Trophoblast cell (in vitro differentiated cells and primary cell): ENCODE data around the gene PTGIR.
A peak's percentile ranks its signal among the peaks of the same experiment; 100 is the strongest.

Experiments used
- DNase-seq, 2 donors: peaks; one replicate each; pipeline ENCODE4 v3.0.0-alpha.2; 2016
- H2AFZ ChIP-seq: 2 replicates; pipeline ENCODE4 v1.6.1; 2013; ENCODE audit warnings: low read length, moderate library complexity, mild to moderate bottlenecking; ENCODE audit not compliant: insufficient read depth, poor library complexity
- H2AK5ac ChIP-seq: 2 replicates; pipeline ENCODE4 v1.6.1; 2013; ENCODE audit warnings: mild to moderate bottlenecking, low read length
- H2BK120ac ChIP-seq: 2 replicates; pipeline ENCODE4 v1.6.1; 2013; ENCODE audit warnings: low read length, mild to moderate bottlenecking, moderate library complexity; ENCODE audit not compliant: insufficient read depth, poor library complexity
- H2BK12ac ChIP-seq: 2 replicates; pipeline ENCODE4 v1.6.1; 2013; ENCODE audit warnings: mild to moderate bottlenecking, low read length, moderate library complexity
- H2BK5ac ChIP-seq: 2 replicates; pipeline ENCODE4 v1.6.1; 2013; ENCODE audit warnings: low read length, low read depth, moderate library complexity, mild to moderate bottlenecking; ENCODE audit not compliant: poor library complexity
- H3K14ac ChIP-seq: 2 replicates; pipeline ENCODE4 v1.6.1; 2013; ENCODE audit warnings: mild to moderate bottlenecking, low read length
- H3K18ac ChIP-seq: 2 replicates; pipeline ENCODE4 v1.6.1; 2013; ENCODE audit warnings: mild to moderate bottlenecking, low read length
- H3K23ac ChIP-seq: 2 replicates; pipeline ENCODE4 v1.6.1; 2013; ENCODE audit warnings: low read length
- H3K27ac ChIP-seq: 2 replicates; pipeline ENCODE4 v1.5.1; 2013; ENCODE audit warnings: low read depth, mild to moderate bottlenecking, inconsistent platforms, low read length, moderate library complexity
- H3K27me3 ChIP-seq: 2 replicates; pipeline ENCODE4 v1.6.1; 2013; ENCODE audit warnings: inconsistent platforms, mild to moderate bottlenecking, low read length, moderate library complexity; ENCODE audit not compliant: insufficient read depth
- H3K36me3 ChIP-seq, 2 experiments: 1 replicate in 1 of 2; 2 replicates in 1 of 2; pipeline ENCODE4 v1.6.1; 2013; ENCODE audit warnings: low read length in 2 of 2, mild to moderate bottlenecking in 2 of 2, moderate library complexity in 1 of 2; ENCODE audit not compliant: insufficient read depth in 2 of 2, control insufficient read depth in 1 of 2
- H3K4ac ChIP-seq: 2 replicates; pipeline ENCODE4 v1.6.1; 2013; ENCODE audit warnings: low read depth, mild to moderate bottlenecking, low read length, moderate library complexity
- H3K4me1 ChIP-seq, 2 experiments: 1 replicate in 1 of 2; 2 replicates in 1 of 2; pipeline ENCODE4 v1.6.1; 2013; ENCODE audit warnings: low read length in 2 of 2, mild to moderate bottlenecking in 2 of 2, moderate library complexity in 1 of 2; ENCODE audit not compliant: insufficient read depth in 2 of 2, control insufficient read depth in 1 of 2
- H3K4me2 ChIP-seq: 2 replicates; pipeline ENCODE4 v1.6.1; 2013; ENCODE audit warnings: inconsistent platforms, mild to moderate bottlenecking, low read length, moderate library complexity
- H3K4me3 ChIP-seq: 2 replicates; pipeline ENCODE4 v1.5.1; 2013; ENCODE audit warnings: mild to moderate bottlenecking, low read depth, low read length, inconsistent platforms
- H3K79me1 ChIP-seq: one replicate; pipeline ENCODE4 v1.6.1; 2013; ENCODE audit warnings: low read length
- H3K79me2 ChIP-seq: 2 replicates; pipeline ENCODE4 v1.6.1; 2013; ENCODE audit warnings: low read length, mild to moderate bottlenecking; ENCODE audit not compliant: control insufficient read depth, insufficient read depth, poor library complexity
- H3K9ac ChIP-seq: 2 replicates; pipeline ENCODE4 v1.6.1; 2013; ENCODE audit warnings: mild to moderate bottlenecking, low read length
- H3K9me3 ChIP-seq: 2 replicates; pipeline ENCODE4 v1.6.1; 2013; ENCODE audit warnings: low read depth, mild to moderate bottlenecking, control low read depth, inconsistent platforms, low read length; ENCODE audit not compliant: insufficient read depth
- H4K12ac ChIP-seq: 2 replicates; pipeline ENCODE4 v1.6.1; 2013; ENCODE audit warnings: low read depth, mild to moderate bottlenecking, low read length, moderate library complexity
- H4K8ac ChIP-seq: 2 replicates; pipeline ENCODE4 v1.6.1; 2013; ENCODE audit warnings: low read depth, mild to moderate bottlenecking, low read length, moderate library complexity
- H4K91ac ChIP-seq: one replicate; pipeline ENCODE4 v1.6.1; 2013; ENCODE audit warnings: low read depth, mild to moderate bottlenecking, low read length, moderate library complexity
- WGBS: extraction: QIAGEN DNeasy Blood & Tissue Kit; methylation state at CpG from one replicate; pipeline ENCODE4 v1.1.7; 2013; ENCODE audit warnings: missing lambda C conversion rate; ENCODE audit not compliant: insufficient read length, insufficient coverage; ENCODE audit errors: extremely low coverage; 5-methylcytosine and 5-hydroxymethylcytosine counted together

Gene PTGIR

GRCh38 chr19:46648961-46649960 is 24.4 kb upstream of the PTGIR start:
- H4K8ac ChIP-seq, result no peak overlapping the region
- no peak overlapping the region for H3K4me3 ChIP-seq
- no peak overlapping the region for H4K91ac ChIP-seq
- no peak overlapping the region for H2AK5ac ChIP-seq
- no peak overlapping the region for H3K14ac ChIP-seq
- H3K79me1 ChIP-seq, result no peaks in the 10 kb centered on the region
- no peak overlapping the region for H2BK5ac ChIP-seq
- peaks cover 5 to 18% of the 10 kb centered on the region in 2 experiments for H3K36me3 ChIP-seq
- peaks cover 24% of the 10 kb centered on the region for H3K9me3 ChIP-seq
- no peak overlapping the region for H2AFZ ChIP-seq
- WGBS, result no CpG with 5 or more reads among the region's 144 CpGs
- peaks cover 30% of the 10 kb centered on the region for H3K27me3 ChIP-seq
- peaks cover 0 to 4% of the 10 kb centered on the region in 2 experiments for H3K4me1 ChIP-seq
- no peak overlapping the region for H4K12ac ChIP-seq
- no peak overlapping the region for H2BK120ac ChIP-seq
- H3K18ac ChIP-seq, result no peak overlapping the region
- H3K27ac ChIP-seq, result no peak overlapping the region
- H2BK12ac ChIP-seq, result no peak overlapping the region
- DNase-seq, result no peak
- no peak overlapping the region for H3K23ac ChIP-seq
- no peak overlapping the region for H3K9ac ChIP-seq
- H3K4me2 ChIP-seq, result peak overlapping the region; percentile 36
- H3K79me2 ChIP-seq, result no peaks in the 10 kb centered on the region
- H3K4ac ChIP-seq, result no peak overlapping the region

GRCh38 chr19:46648060-46648960 is 23.4 kb upstream of the PTGIR start:
- Histone ChIP-seq H3K9ac (no peak overlapping the region), H3K9me3 (peaks cover 24% of the 10 kb centered on the region), H3K36me3 (peaks cover 5 to 18% of the 10 kb centered on the region in 2 experiments), H2BK12ac (no peak overlapping the region), H3K4ac (no peak overlapping the region), H3K4me1 (no peaks in the 10 kb centered on the region), H3K27ac (no peak overlapping the region), H2AFZ (no peak overlapping the region), H4K8ac (no peak overlapping the region), H3K14ac (no peak overlapping the region), H3K4me2 (no peak overlapping the region), H3K4me3 (no peak overlapping the region), H3K79me1 (no peaks in the 10 kb centered on the region), H4K12ac (no peak overlapping the region), H2BK5ac (no peak overlapping the region), H3K23ac (no peak overlapping the region), H4K91ac (no peak overlapping the region), H3K18ac (no peak overlapping the region), H2AK5ac (no peak overlapping the region), H3K79me2 (no peaks in the 10 kb centered on the region), H3K27me3 (peaks cover 30% of the 10 kb centered on the region), H2BK120ac (no peak overlapping the region)
- no CpG with 5 or more reads among the region's 63 CpGs for WGBS
- no peak for DNase-seq

DNA sequence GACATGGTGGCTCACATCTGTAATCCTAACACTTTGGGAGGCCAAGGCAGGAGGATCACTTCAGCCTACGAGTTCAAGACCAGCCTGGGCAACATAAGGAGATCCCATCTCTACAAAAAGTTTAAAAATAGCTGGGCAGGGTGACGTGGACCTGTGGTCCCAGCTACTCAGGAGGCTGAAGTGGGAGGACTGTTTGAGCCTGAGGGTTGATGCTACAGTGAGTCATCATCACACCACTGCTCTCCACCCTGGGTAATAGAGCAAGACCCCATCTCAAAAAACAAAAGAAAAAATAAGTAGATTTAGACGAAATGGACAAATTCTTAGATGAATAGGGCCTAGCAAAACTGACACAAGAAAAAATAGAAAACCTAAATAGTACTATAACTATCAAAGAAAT is 21.5 kb upstream of the PTGIR start:
- Histone ChIP-seq H2BK120ac (no peak overlapping the region), H3K18ac (no peak overlapping the region), H3K79me2 (no peaks in the 10 kb centered on the region), H3K4me3 (no peak overlapping the region), H3K27ac (no peak overlapping the region), H3K4me1 (no peaks in the 10 kb centered on the region), H3K9ac (no peak overlapping the region), H3K27me3 (peaks cover 30% of the 10 kb centered on the region), H3K4ac (no peak overlapping the region), H2BK5ac (no peak overlapping the region), H2BK12ac (no peak overlapping the region), H3K23ac (no peak overlapping the region), H4K8ac (no peak overlapping the region), H2AK5ac (no peak overlapping the region), H3K79me1 (no peaks in the 10 kb centered on the region), H3K14ac (no peak overlapping the region), H4K91ac (no peak overlapping the region), H3K9me3 (peaks cover 24% of the 10 kb centered on the region), H2AFZ (no peak overlapping the region), H4K12ac (no peak overlapping the region), H3K36me3 (peaks cover 0 to 9% of the 10 kb centered on the region in 2 experiments), H3K4me2 (no peak overlapping the region)
- no CpG with 5 or more reads among the region's 3 CpGs for WGBS
- DNase-seq, result no peak

DNA sequence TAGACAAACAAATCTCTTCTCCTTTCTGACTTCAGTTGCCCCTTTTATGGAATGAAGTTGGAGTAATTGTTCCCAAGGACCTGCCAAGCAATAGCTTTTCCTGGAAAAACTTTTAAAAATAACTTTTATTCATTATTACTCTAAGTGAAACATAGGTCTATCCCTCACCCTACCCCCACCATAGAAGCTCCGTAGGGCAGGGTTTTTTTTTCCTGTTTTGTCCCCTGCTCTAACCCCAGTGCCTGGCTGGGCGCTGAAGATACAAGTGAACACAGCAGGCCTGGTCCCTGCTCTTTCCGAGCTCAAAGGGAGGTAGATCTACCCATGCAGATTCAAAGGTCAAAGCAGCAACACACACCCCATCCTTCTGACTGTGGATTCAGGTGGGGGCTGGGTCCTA is 19.8 kb upstream of the PTGIR start:
- no peak overlapping the region for H4K91ac ChIP-seq
- no peak overlapping the region for H2BK120ac ChIP-seq
- H3K14ac ChIP-seq, result no peak overlapping the region
- peaks cover 0 to 9% of the 10 kb centered on the region in 2 experiments for H3K36me3 ChIP-seq
- no peak overlapping the region for H3K23ac ChIP-seq
- H3K9ac ChIP-seq, result peak overlapping the region; percentile 48
- no peak overlapping the region for H3K18ac ChIP-seq
- H4K12ac ChIP-seq, result no peak overlapping the region
- no peak for DNase-seq
- no peak overlapping the region for H3K27ac ChIP-seq
- H3K79me1 ChIP-seq, result peaks cover 4% of the 10 kb centered on the region
- WGBS, result no CpG with 5 or more reads among the region's 3 CpGs
- no peak overlapping the region for H2BK5ac ChIP-seq
- no peak overlapping the region for H2AK5ac ChIP-seq
- peaks cover 6 to 9% of the 10 kb centered on the region in 2 experiments for H3K4me1 ChIP-seq
- H3K27me3 ChIP-seq, result peaks cover 28% of the 10 kb centered on the region
- peaks cover 19% of the 10 kb centered on the region for H3K9me3 ChIP-seq
- H2AFZ ChIP-seq, result no peak overlapping the region
- H2BK12ac ChIP-seq, result no peak overlapping the region
- H3K79me2 ChIP-seq, result no peaks in the 10 kb centered on the region
- H3K4me3 ChIP-seq, result no peak overlapping the region
- H3K4me2 ChIP-seq, result no peak overlapping the region
- no peak overlapping the region for H3K4ac ChIP-seq
- H4K8ac ChIP-seq, result no peak overlapping the region
